Muscle of leg (tissue), 11 donors: ENCODE results near the gene JAG1. TPM values are rescaled to one million over a fixed set of nuclear protein-coding genes. Genes with fewer than 3 reads are reported as not detected.

Source experiments
- DNase-seq: peaks from one replicate; pipeline ENCODE4 v3.0.0; 2013
- H3K27ac ChIP-seq: one replicate; pipeline ENCODE4 v1.5.1; 2013; ENCODE audit warnings: mild to moderate bottlenecking, low read length, control low read depth
- H3K27me3 ChIP-seq: one replicate; pipeline ENCODE4 v1.6.1; 2013; ENCODE audit warnings: low read length; ENCODE audit not compliant: control insufficient read depth, insufficient read depth
- H3K36me3 ChIP-seq: one replicate; pipeline ENCODE4 v1.6.1; 2013; ENCODE audit warnings: low read length; ENCODE audit not compliant: control insufficient read depth, insufficient read depth
- H3K4me1 ChIP-seq: one replicate; pipeline ENCODE4 v1.6.1; 2013; ENCODE audit warnings: low read length; ENCODE audit not compliant: control insufficient read depth, insufficient read depth
- H3K4me3 ChIP-seq: one replicate; pipeline ENCODE4 v1.5.1; 2013; ENCODE audit warnings: low read length, control low read depth
- H3K9me3 ChIP-seq: replicated peaks from 2 replicates; pipeline ENCODE4 v1.6.1; 2013; ENCODE audit warnings: low read depth, low read length; ENCODE audit not compliant: control insufficient read depth
- WGBS: methylation state at CpG from one replicate; pipeline ENCODE4 v1.1.5; 2013; ENCODE audit warnings: missing lambda C conversion rate; ENCODE audit not compliant: insufficient coverage; 5-methylcytosine and 5-hydroxymethylcytosine counted together
- polyA plus RNA-seq, 8 donors: library from polyadenylated mRNA; unstranded; fragments of 120-200 nt; gene quantifications; one replicate each; pipeline versions ENCODE4 v1.2.1 to v1.2.3, GENCODE V29; 2013; ENCODE audit warnings: inconsistent platforms in 1 of 8, low replicate concordance in 1 of 8; ENCODE audit not compliant: insufficient read length in 8 of 8, insufficient read depth in 1 of 8
- total RNA-seq: library from RNA; stranded (reverse); fragments of 120-200 nt; gene quantifications from one replicate; pipeline ENCODE4 v1.2.4, GENCODE V29; 2013

Gene JAG1
- total and polyA plus RNA-seq, 9 donors = 28.9 to 52.8 (median 33.9) TPM

DNA sequence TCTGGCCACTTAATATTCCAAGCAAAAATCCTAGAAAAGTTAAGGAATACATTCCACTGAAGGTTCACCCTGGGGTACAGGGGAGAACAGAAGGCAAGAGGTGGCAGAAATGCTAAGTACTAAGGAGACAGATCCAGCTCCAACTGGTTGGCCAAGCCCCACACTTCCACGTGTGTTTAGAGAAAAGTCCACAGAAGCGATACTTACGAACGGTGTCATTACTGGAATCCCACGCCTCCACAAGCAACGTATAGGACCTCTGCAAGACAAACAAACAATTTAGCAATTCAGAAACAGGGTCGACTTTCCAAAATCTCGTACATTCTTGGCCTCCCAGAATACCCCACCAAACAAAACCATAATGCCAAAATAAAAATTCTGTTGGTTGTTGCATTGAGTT, 10.0 kb downstream of the JAG1 start:
- Histone ChIP-seq H3K9me3 (no peaks in the 10 kb centered on the region), H3K36me3 (peaks cover 59% of the 10 kb centered on the region), H3K4me3 (no peak overlapping the region), H3K27me3 (no peaks in the 10 kb centered on the region), H3K27ac (no peak overlapping the region), H3K4me1 (peaks cover 37% of the 10 kb centered on the region)
- WGBS = 90% methylated on average over 5 of the region's 8 CpGs
- no peak for DNase-seq

GRCh38 chr20:10662661-10663458, 10.9 kb downstream of the JAG1 start:
- WGBS = 88% methylated on average over 6 of the region's 10 CpGs

GRCh38 chr20:10662151-10662550, 11.6 kb downstream of the JAG1 start:
- Histone ChIP-seq H3K27ac (no peak overlapping the region), H3K9me3 (no peaks in the 10 kb centered on the region), H3K4me1 (peaks cover 31% of the 10 kb centered on the region), H3K27me3 (no peaks in the 10 kb centered on the region), H3K36me3 (peaks cover 59% of the 10 kb centered on the region), H3K4me3 (no peak overlapping the region)
- no peak for DNase-seq
- WGBS = 85% methylated on average over 2 of the region's 5 CpGs

More at GRCh38 chr20:10662661-10663458, 10.9 kb downstream of the JAG1 start:
- Histone ChIP-seq H3K4me1 (peaks cover 37% of the 10 kb centered on the region), H3K4me3 (no peak overlapping the region), H3K27ac (no peak overlapping the region), H3K27me3 (no peaks in the 10 kb centered on the region), H3K36me3 (peaks cover 60% of the 10 kb centered on the region), H3K9me3 (no peaks in the 10 kb centered on the region)
- DNase-seq = peak; percentile 73

DNA sequence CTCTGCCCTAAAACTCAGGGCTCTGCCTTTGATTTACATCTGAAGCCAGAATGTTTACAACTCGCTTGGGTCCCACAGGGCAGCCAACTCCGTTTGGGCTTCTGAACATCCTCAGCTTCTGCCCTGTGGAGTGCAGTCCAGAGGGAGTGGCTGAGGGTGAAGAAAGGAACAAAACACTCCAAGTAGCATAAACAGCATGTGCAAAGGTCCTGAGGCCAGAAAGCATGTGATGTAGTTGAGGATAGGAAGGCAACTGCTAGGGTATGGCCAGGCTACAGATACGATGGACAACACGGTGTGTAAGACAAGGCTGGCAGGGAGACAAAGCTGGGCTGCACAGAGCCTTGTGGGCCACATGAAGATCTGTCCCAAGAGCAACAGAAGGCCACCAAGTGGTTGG, 12.5 kb downstream of the JAG1 start:
- 78% methylated on average over 3 of the region's 4 CpGs for WGBS
- no peaks in the 10 kb centered on the region for H3K9me3 ChIP-seq
- no peak overlapping the region for H3K27ac ChIP-seq
- DNase-seq = no peak
- H3K36me3 ChIP-seq = peaks cover 55% of the 10 kb centered on the region
- H3K27me3 ChIP-seq = no peaks in the 10 kb centered on the region
- H3K4me3 ChIP-seq = no peak overlapping the region
- H3K4me1 ChIP-seq = peaks cover 29% of the 10 kb centered on the region

- H3K4me3 ChIP-seq = no peak overlapping the region
Measured at GRCh38 chr20:10660661-10661060, 13.1 kb downstream of the JAG1 start.

GRCh38 chr20:10659651-10660601, 13.9 kb downstream of the JAG1 start:
- peaks cover 65% of the 10 kb centered on the region for H3K36me3 ChIP-seq
- H3K27ac ChIP-seq = no peak overlapping the region
- DNase-seq = no peak
- 80% methylated on average over 10 of the region's 12 CpGs for WGBS
- peaks cover 33% of the 10 kb centered on the region for H3K4me1 ChIP-seq
- no peaks in the 10 kb centered on the region for H3K9me3 ChIP-seq
- no peak overlapping the region for H3K4me3 ChIP-seq
- no peaks in the 10 kb centered on the region for H3K27me3 ChIP-seq

More at GRCh38 chr20:10660661-10661060, 13.1 kb downstream of the JAG1 start:
- Histone ChIP-seq H3K9me3 (no peaks in the 10 kb centered on the region), H3K27ac (no peak overlapping the region), H3K36me3 (peaks cover 58% of the 10 kb centered on the region), H3K27me3 (no peaks in the 10 kb centered on the region), H3K4me1 (peaks cover 26% of the 10 kb centered on the region)
- DNase-seq = no peak
- 65% methylated on average over 7 of the region's 11 CpGs for WGBS

DNA sequence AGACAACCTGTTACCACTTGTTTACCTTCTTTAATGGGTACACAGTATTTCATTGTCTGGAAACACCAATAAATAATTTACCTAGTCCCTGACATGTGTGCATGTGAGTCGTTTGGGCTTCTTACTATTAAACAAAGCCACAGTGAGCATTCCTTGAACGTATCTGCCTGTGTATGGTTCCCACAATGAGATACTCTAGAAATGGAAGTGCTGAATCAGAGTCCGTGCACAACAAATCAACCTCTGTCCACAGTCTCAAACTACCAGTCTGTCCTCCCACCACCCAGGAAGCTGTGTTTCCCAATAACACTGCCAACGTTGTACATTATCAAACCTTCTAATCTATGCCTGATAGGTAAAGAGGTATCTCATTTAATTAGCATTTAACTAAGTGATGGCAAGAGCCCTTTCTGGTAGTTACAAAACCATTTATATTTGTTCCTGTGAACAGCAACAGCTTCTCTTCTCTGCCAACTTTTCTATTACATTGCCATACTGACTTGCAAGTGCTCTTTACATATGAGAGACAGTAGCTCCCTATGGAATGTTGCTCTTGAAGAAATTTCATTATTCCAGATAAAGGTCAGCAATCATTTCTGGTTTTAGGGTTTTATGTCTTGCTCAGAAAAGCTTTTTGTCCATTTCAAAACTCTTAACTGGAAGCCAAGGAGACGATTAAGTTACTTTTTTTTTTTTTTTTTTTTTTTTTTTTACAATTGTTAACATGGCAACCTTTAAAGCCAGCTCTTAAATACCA, 14.7 kb downstream of the JAG1 start:
- no CpG with 5 or more reads among the region's 5 CpGs for WGBS
- peaks cover 70% of the 10 kb centered on the region for H3K36me3 ChIP-seq
- peaks cover 34% of the 10 kb centered on the region for H3K4me1 ChIP-seq

GRCh38 chr20:10658051-10658823, 15.6 kb downstream of the JAG1 start:
- Histone ChIP-seq H3K27ac (no peak overlapping the region), H3K4me1 (peaks cover 37% of the 10 kb centered on the region), H3K27me3 (no peaks in the 10 kb centered on the region), H3K9me3 (no peaks in the 10 kb centered on the region), H3K36me3 (peaks cover 69% of the 10 kb centered on the region), H3K4me3 (no peak overlapping the region)
- DNase-seq = no peak
- 75% methylated on average over 7 of the region's 13 CpGs for WGBS

More for the DNA sequence above, 14.7 kb downstream of the JAG1 start:
- H3K9me3 ChIP-seq = no peaks in the 10 kb centered on the region
- no peaks in the 10 kb centered on the region for H3K27me3 ChIP-seq
- no peak overlapping the region for H3K27ac ChIP-seq
- DNase-seq = no peak
- no peak overlapping the region for H3K4me3 ChIP-seq

DNA sequence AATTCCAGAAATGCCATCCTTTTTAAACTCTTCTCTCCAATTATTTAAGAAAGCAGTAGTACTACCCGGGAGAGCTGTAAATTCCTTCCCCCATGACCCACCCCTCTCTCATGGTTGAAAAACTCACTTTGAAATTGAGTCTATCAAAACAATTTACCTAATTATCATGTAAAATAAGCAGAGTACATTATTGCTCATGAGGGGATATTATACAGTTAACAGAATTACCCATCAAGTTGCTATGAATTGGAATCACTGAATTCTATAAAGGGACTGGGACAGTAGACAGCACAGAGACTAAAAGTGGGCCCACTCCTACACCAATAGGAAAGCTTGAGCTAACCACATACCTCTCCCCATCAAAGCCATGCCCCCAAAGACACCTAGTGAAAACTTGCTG, 16.3 kb downstream of the JAG1 start:
- Histone ChIP-seq H3K4me3 (no peak overlapping the region), H3K36me3 (peaks cover 66% of the 10 kb centered on the region), H3K4me1 (peaks cover 40% of the 10 kb centered on the region), H3K27ac (no peak overlapping the region), H3K27me3 (no peaks in the 10 kb centered on the region), H3K9me3 (no peaks in the 10 kb centered on the region)
- no CpG with 5 or more reads among the region's 1 CpG for WGBS
- DNase-seq = no peak
